K562 (cell line): Measurements from ENCODE around the gene ZKSCAN1. TPM values are rescaled to one million over a fixed set of nuclear protein-coding genes. Genes with fewer than 3 reads are reported as not detected.
A peak's percentile ranks its signal among the peaks of the same experiment; 100 is the strongest.

Source experiments
- C11orf30 ChIP-seq: fragments of 450-650 bp; IDR thresholded peaks from 2 replicates; pipeline ENCODE4 v1.6.1; 2016; ENCODE audit warnings: low read depth, mild to moderate bottlenecking
- FOSL1 ChIP-seq: fragments of 200-800 bp; sonication (Bioruptor generic); conservative IDR thresholded peaks from 2 replicates; pipeline ENCODE4 v1.6.1; 2016; ENCODE audit warnings: missing genetic modification characterization, missing compliant biosample characterization
- FOXA3 ChIP-seq, 2 experiments: fragments of 450-650 bp in 1 of 2; sonication (generic) in 1 of 2; formaldehyde crosslinking; IDR thresholded peaks in 1 of 2; conservative IDR thresholded peaks in 1 of 2; 2 replicates each; pipeline versions ENCODE4 v1.4.0 to v1.8.0; 2020 to 2022; ENCODE audit warnings: mild to moderate bottlenecking in 2 of 2, missing genetic modification reagents in 1 of 2
- GTF2A2 ChIP-seq: IDR thresholded peaks from 2 replicates; pipeline ENCODE4 v1.6.1; 2016; ENCODE audit warnings: mild to moderate bottlenecking, missing genetic modification characterization, missing compliant biosample characterization
- GTF2B ChIP-seq: IDR thresholded peaks from 2 replicates; pipeline ENCODE4 v1.6.1; 2011; ENCODE audit not compliant: insufficient read length; ENCODE audit errors: extremely low read depth
- HMG20B ChIP-seq: fragments of 250-450 bp; sonication (Bioruptor Pico); IDR thresholded peaks from 2 replicates; pipeline ENCODE4 v1.5.0; 2021; ENCODE audit warnings: mild to moderate bottlenecking
- HNRNPLL ChIP-seq: fragments of 200-400 bp; formaldehyde crosslinking; IDR thresholded peaks from 2 replicates; pipeline ENCODE4 v1.6.1; 2017; ENCODE audit warnings: low read length, low read depth, mild to moderate bottlenecking; ENCODE audit not compliant: poor library complexity, severe bottlenecking
- HNRNPUL1 ChIP-seq: fragments of 200-400 bp; formaldehyde crosslinking; IDR thresholded peaks from 2 replicates; pipeline ENCODE4 v1.6.1; 2017; ENCODE audit warnings: low read length
- JUND ChIP-seq, 2 experiments: IDR thresholded peaks; 2 replicates in 1 of 2; 3 replicates in 1 of 2; pipeline ENCODE4 v1.6.1; 2011; ENCODE audit warnings: borderline replicate concordance in 2 of 2, low read depth in 2 of 2, low read length in 2 of 2, improper control_type of control experiment in 1 of 2, missing biosample characterization in 1 of 2, missing genetic modification characterization in 1 of 2, missing genetic modification reagents in 1 of 2
- PHF21A ChIP-seq: fragments of 450-650 bp; IDR thresholded peaks from 2 replicates; pipeline ENCODE4 v1.6.1; 2017; ENCODE audit warnings: low read depth, borderline replicate concordance
- PML ChIP-seq: IDR thresholded peaks from 2 replicates; pipeline ENCODE4 v1.6.1; 2012; ENCODE audit warnings: low read length, inconsistent platforms
- PRMT5 ChIP-seq: sonication (generic); formaldehyde crosslinking; IDR thresholded peaks from 2 replicates; pipeline ENCODE4 v1.5.0; 2020; ENCODE audit warnings: missing genetic modification reagents
- SAFB ChIP-seq: fragments of 200-400 bp; formaldehyde crosslinking; IDR thresholded peaks from 2 replicates; pipeline ENCODE4 v1.6.1; 2017; ENCODE audit warnings: low read depth, low read length, borderline replicate concordance
- SIN3A ChIP-seq, 2 experiments: fragments of 150-350 bp in 1 of 2; IDR thresholded peaks; 2 replicates each; pipeline ENCODE4 v1.6.1; 2011 to 2016; ENCODE audit warnings: borderline replicate concordance in 2 of 2, low read depth in 2 of 2, low read length in 2 of 2, mild to moderate bottlenecking in 2 of 2, moderate library complexity in 2 of 2; ENCODE audit not compliant: control insufficient read depth in 1 of 2
- ZKSCAN3 ChIP-seq: fragments of 250-450 bp; sonication (Bioruptor Pico); IDR thresholded peaks from 2 replicates; pipeline ENCODE4 v1.4.0; 2020
- ZNF639 ChIP-seq, 2 experiments: fragments of 200-800 bp in 1 of 2; sonication (Bioruptor generic) in 1 of 2; sonication (generic) in 1 of 2; formaldehyde crosslinking in 1 of 2; IDR thresholded peaks in 1 of 2; conservative IDR thresholded peaks in 1 of 2; 2 replicates each; pipeline versions ENCODE4 v1.5.0 to v1.6.1; 2016 to 2020; ENCODE audit warnings: missing compliant biosample characterization in 1 of 2, missing genetic modification characterization in 1 of 2, missing genetic modification reagents in 1 of 2
- polyA plus RNA-seq, 8 experiments: library from polyadenylated mRNA; depleted of rRNA in 4 of 8; stranded (reverse) in 5 of 8; unstranded in 3 of 8; fragments of >200 nt; fragmentation: Nextera tagmentation in 2 of 8; fragmentation: Illumina TruSeq in 1 of 8; extraction: Ambion mirVana in 2 of 8; extraction: Trizol in 1 of 8; gene quantifications; 2 replicates each; pipeline versions ENCODE4 v1.2.1 to v1.2.3, GENCODE V29; 2011 to 2014; ENCODE audit warnings: inconsistent platforms in 1 of 8, missing spikeins in 1 of 8
- total RNA-seq, 7 experiments: library from RNA; depleted of rRNA in 6 of 7; stranded (reverse); fragments of >200 nt in 6 of 7; fragmentation: Illumina TruSeq in 2 of 7; extraction: Trizol in 2 of 7; gene quantifications; 2 replicates each; pipeline versions ENCODE4 v1.2.1 to v1.2.3, GENCODE V29; 2011 to 2021; ENCODE audit warnings: low replicate concordance in 1 of 7
- TF ChIP-seq, protein P1 (sequence below): sonication (generic); formaldehyde crosslinking; IDR thresholded peaks from 2 replicates; pipeline ENCODE4 v1.9.0; 2022; ENCODE audit warnings: mild to moderate bottlenecking, missing genetic modification reagents
- TF ChIP-seq, protein P2 (sequence below): sonication (generic); formaldehyde crosslinking; IDR thresholded peaks from 2 replicates; pipeline ENCODE4 v1.8.1; 2023; ENCODE audit warnings: mild to moderate bottlenecking, missing genetic modification reagents
- TF ChIP-seq, protein P3 (sequence below): sonication (generic); formaldehyde crosslinking; IDR thresholded peaks from 2 replicates; pipeline ENCODE4 v1.8.1; 2023; ENCODE audit warnings: mild to moderate bottlenecking, missing genetic modification reagents

ZKSCAN1 gene
- total and polyA plus RNA-seq, 9 of the 15 experiments (the other 6 are each of a cell fraction or from before 2014, with no cell fraction given) = 5.3 to 43.0 (median 23.2) TPM

GRCh38 chr7:100015232-100016214 lies at the start of gene ZKSCAN1 (continued):
- TF ChIP-seq JUND (IDR thresholded peaks at IDR 0.05; ENCODE audit: borderline replicate concordance, low read depth, low read length) (peak; percentile 98), JUND (tag; IDR thresholded peaks at IDR 0.05; ENCODE audit: borderline replicate concordance, low read depth, low read length) (peak; percentile 75; the same call in 1 of the 3 replicates), HMG20B (CRISPR knock-in tag) (no peak), ZKSCAN3 (CRISPR knock-in tag) (no peak), FOSL1 (tag) (peak; percentile 97), FOXA3 (CRISPR knock-in tag; conservative IDR thresholded peaks at IDR 0.05 in 1 of 2, IDR thresholded peaks at IDR 0.05 in 1 of 2) (0 out of 4 replicates have a peak, but pooled peaks of 1 of the 2 experiments have one; percentile 40), C11orf30 (peak; percentile 69; the same call in 1 of the 2 replicates), PHF21A (no peak), PRMT5 (CRISPR knock-in tag) (0 out of 2 replicates have a peak, but pooled peaks have one; percentile 32), SAFB (no peak), PML (peak; percentile 82; the same call in 1 of the 2 replicates), HNRNPLL (no peak), GTF2B (peak; percentile 43), ZNF639 (CRISPR knock-in tag; conservative IDR thresholded peaks at IDR 0.05 in 1 of 2, IDR thresholded peaks at IDR 0.05 in 1 of 2) (0 out of 4 replicates have a peak, but pooled peaks have one; percentile 15 to 37), HNRNPUL1 (no peak), GTF2A2 (tag) (peak; percentile 70), SIN3A (IDR thresholded peaks at IDR 0.05; ENCODE audit: borderline replicate concordance in 2 of 2, control insufficient read depth in 1 of 2, low read depth in 2 of 2, low read length in 2 of 2) (peak; percentile 47 to 78; a peak in 1 of 4 replicates)
- TF ChIP-seq, protein P1, sequence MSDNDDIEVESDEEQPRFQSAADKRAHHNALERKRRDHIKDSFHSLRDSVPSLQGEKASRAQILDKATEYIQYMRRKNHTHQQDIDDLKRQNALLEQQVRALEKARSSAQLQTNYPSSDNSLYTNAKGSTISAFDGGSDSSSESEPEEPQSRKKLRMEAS (CRISPR knock-in tag) = 0 out of 2 replicates have a peak, but pooled peaks have one; percentile 11
- TF ChIP-seq, protein P2, sequence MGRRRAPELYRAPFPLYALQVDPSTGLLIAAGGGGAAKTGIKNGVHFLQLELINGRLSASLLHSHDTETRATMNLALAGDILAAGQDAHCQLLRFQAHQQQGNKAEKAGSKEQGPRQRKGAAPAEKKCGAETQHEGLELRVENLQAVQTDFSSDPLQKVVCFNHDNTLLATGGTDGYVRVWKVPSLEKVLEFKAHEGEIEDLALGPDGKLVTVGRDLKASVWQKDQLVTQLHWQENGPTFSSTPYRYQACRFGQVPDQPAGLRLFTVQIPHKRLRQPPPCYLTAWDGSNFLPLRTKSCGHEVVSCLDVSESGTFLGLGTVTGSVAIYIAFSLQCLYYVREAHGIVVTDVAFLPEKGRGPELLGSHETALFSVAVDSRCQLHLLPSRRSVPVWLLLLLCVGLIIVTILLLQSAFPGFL (CRISPR knock-in tag) = 0 out of 2 replicates have a peak, but pooled peaks have one; percentile 17
- TF ChIP-seq, protein P3, sequence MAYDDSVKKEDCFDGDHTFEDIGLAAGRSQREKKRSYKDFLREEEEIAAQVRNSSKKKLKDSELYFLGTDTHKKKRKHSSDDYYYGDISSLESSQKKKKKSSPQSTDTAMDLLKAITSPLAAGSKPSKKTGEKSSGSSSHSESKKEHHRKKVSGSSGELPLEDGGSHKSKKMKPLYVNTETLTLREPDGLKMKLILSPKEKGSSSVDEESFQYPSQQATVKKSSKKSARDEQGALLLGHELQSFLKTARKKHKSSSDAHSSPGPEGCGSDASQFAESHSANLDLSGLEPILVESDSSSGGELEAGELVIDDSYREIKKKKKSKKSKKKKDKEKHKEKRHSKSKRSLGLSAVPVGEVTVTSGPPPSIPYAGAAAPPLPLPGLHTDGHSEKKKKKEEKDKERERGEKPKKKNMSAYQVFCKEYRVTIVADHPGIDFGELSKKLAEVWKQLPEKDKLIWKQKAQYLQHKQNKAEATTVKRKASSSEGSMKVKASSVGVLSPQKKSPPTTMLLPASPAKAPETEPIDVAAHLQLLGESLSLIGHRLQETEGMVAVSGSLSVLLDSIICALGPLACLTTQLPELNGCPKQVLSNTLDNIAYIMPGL (CRISPR knock-in tag) = peak; percentile 70; the same call in 1 of the 2 replicates
